Stimulated activated CD8-positive, alpha-beta memory T cell treated with anti-CD3 and anti-CD28 coated beads, Interleukin-12 subunit alpha, Interleukin-12 subunit beta, amount 100 ng/mL, for 1 hour (primary cell): ENCODE measurements around the gene SOX18.
"Not testable (repeated sequence)": the region's sequence is repeated elsewhere in the genome, so short reads cannot be mapped to it uniquely, and the experiment has no call there.

Experiments
- DNase-seq: peaks from one replicate; pipeline ENCODE4 v3.0.0-alpha.2; 2020; ENCODE audit warnings: low read depth

The SOX18 gene

DNA sequence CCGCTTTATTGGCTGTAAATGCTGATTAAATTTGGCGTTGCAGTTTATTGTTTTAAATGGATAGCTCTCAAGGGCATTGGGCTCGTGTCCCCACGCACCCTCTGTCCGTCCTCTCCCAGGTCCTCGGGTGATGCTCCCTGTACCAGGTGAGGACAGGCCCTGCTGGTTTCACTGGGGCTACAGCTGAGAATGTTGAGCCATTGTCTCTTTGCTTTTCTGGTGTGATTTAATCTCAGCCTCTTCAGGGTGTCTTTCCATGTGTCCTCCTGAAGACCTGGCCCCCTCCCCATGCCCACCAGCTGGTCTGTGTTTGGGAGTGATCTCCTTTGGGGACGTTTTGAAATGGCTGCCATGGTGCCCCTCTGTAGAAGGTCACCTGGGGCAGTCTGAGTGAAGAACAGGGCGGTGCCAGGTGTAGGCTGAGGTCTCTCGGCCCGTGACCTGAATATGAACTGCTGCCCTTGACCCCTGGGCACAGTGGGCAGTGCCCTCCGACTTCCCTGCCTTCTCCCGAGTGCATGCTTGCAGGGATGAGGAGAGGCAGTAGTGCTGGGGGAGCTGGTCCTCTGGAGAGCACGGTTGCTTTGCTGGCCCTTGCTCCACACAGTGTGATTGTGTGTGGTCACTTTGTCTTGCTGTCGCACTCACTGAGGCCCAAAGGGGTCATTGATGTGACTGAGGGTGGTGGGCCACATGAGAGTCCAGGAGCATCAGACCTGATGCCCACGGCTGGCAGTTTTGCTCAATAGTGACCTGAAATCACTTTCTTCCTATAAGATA, 25.9 kb downstream of the SOX18 start:
- no peak for DNase-seq

DNA sequence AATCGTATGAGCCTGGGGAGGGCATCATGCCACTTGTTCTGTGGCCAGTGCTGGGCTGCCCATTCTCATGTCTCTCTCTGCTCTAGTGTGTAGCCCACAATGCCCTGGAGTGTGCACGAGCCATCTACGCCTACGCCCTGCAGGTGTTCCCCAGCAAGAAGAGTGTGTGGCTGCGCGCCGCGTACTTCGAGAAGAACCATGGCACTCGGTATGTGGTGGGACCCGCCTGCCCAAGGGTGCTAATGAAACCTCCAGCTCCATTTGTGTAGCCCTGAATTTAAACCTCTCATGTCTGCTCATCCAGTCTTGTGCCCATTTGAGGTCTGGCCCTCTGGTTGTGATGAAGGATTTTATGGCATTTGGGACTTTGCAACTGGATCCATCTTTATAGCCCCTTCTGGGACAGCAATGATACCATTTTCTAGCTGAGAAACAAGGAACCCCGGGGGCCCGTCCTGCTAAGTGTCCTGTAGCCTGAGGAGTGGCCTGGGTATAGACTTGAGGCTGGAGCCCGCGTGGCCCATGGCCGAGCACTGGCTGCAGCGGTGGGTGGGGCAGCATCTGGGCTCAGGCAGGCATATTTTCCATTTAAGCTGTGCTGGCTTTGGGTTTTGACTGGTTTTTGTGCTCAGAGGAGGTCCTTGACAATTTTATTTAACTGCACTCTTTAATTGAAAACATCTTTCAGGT, 26.6 kb downstream of the SOX18 start:
- DNase-seq = no peak

DNA sequence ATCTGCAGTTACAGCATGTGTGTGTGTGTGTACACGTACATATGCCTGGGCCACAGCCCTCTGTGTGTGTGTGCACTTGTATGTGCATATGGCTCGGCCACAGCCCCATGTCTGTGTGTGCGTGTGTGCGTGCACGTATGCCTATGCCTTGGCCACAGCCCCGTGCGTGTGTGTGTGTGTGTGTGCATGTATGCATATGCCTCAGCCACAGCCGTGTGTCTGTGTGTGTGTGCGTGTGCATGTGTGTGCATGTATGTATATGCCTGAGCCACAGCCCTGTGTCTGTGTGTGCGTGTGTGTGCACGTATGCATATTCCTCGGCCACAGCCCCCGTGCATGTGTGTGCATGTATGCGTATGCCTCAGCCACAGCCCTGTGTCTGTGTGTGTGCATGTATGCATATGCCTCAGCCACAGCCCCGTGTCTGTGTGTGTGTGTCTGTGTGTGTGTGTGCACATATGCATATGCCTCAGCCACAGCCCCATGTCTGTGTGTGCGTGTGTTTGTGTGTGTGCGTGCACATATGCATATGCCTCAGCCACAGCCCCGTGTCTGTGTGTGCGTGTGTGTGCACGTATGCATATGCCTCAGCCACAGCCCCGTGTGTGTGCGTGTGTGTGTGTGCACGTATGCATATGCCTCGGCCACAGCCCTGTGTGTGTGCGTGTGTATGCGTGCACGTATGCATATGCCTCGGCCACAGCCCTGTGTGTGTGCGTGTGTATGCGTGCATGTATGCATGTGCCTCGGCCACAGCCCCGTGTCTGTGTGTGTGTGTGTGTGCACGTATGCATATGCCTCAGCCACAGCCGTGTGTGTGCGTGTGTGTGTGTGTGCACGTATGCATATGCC, 28.1 kb downstream of the SOX18 start:
- no peak for DNase-seq

- DNase-seq = no peak
Measured at GRCh38 chr20:64015635-64016034, 33.8 kb downstream of the SOX18 start.

DNA sequence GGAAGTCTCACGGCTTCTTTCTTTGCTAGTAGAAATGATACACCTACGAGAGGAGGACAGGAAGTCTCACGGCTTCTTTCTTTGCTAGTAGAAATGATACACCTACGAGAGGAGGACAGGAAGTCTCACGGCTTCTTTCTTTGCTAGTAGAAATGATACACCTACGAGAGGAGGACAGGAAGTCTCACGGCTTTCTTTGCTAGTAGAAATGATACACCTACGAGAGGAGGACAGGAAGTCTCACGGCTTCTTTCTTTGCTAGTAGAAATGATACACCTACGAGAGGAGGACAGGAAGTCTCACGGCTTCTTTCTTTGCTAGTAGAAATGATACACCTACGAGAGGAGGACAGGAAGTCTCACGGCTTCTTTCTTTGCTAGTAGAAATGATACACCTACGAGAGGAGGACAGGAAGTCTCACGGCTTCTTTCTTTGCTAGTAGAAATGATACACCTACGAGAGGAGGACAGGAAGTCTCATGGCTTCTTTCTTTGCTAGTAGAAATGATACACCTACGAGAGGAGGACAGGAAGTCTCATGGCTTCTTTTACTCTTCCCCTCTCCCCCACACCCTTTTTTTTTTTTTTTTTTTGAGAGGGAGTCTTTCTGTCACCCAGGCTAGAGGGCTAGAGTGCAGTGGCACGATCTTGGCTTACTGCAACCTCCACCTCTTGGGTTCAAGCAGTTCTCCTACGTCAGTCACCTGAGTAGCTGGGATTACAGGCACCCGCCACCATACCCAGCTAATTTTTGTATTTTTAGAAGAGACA, 36.9 kb downstream of the SOX18 start:
- DNase-seq = not testable (repeated sequence)

DNA sequence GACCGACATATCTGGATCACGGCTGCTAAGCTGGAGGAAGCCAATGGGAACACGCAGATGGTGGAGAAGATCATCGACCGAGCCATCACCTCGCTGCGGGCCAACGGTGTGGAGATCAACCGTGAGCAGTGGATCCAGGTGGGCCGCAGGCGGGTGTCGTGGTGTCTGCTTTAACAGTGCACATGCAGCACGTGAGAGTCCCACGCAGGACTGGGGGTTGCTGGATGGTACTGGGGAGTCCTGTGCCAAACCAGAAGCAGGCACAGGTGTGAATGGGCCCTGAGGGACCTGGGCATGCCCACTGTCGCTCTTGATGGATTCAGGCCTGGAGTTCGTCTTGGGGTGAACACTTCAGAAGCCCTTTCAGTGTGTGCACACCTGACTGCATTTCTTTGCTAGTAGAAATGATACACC, 38.1 kb downstream of the SOX18 start:
- no peak for DNase-seq

GRCh38 chr20:64010711-64011237, 38.7 kb downstream of the SOX18 start:
- no peak for DNase-seq

DNA sequence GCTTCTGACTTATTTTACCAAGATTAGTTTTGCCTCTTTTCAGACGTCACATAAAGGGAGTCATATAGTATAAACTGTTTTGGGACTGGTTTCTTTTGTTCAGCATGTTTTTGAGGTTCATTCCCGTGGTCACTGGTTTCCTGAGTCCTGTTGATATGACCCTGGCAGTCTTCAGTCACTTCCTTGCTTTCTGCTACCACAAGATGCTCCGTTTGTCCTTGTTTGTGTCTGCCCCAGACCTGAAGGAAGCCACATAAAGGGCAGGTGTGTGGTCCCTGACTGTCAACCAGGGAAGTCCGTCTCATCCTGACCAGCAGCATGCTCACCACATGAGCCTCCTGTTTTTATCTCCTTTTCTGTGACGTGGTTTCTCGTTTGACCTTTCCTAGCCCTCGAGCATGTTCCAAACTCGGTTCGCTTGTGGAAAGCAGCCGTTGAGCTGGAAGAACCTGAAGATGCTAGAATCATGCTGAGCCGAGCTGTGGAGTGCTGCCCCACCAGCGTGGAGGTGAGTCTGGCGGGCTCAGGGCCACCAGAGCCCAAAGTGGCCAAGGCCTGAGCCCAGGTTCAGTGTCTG, 39.5 kb downstream of the SOX18 start:
- no peak for DNase-seq

DNA sequence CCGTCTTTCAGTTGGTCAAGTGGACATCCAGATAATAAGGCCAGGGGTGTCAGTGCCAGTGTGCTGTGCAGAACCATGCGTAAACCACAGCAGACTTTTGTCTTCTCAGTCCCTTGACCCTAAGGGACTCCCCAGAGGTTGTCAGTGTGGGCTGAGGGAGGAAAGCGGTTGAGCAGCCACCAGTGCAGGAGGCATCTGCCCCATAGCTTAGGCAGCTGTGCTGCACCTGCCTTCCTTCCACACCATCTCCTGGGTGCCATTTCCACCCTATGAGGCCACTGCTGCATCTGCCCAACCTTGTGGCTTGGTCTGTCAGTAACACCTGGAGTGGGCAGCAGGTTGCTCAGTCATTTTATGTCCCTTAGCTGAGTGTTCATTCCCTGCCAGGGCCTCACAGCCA, 42.5 kb downstream of the SOX18 start:
- no peak for DNase-seq

DNA sequence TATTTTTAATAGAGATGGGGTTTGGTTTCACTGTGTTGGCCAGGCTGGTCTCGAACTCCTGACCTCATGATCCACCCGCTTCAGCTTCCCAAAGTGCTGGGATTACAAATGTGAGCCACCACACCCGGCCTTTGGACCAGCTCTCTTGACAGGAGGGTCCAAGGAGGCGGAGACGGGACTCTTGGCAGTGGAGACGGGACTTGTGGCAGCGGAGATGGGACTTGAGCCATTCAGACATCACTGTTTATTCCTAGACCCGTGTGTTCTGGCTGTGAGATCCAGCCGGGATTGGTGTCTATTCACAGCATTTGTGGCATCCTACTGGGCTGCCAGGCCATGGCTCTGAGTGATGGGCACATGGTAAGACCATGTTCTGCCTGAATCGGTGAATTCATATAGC, 42.9 kb downstream of the SOX18 start:
- no peak for DNase-seq

DNA sequence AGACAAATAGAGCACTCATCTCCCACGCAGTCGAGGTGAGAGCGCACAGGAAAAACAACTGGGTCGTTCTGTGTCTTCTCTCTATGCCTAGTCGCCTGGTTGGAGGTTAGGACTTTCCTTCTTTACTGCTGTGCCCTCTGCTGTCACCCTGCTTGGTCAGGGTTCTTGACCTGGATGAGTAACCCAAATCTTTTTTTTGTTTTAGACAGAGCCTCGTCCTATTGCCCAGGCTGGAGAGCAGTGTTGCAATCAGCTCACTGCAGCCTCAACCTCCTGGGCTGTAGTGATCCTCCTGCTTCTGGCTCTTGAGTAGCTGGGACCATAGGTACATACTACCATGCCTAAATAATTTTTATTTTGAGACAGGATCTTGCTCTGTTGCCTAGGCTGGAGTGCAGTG, 44.0 kb downstream of the SOX18 start:
- no peak for DNase-seq

DNA sequence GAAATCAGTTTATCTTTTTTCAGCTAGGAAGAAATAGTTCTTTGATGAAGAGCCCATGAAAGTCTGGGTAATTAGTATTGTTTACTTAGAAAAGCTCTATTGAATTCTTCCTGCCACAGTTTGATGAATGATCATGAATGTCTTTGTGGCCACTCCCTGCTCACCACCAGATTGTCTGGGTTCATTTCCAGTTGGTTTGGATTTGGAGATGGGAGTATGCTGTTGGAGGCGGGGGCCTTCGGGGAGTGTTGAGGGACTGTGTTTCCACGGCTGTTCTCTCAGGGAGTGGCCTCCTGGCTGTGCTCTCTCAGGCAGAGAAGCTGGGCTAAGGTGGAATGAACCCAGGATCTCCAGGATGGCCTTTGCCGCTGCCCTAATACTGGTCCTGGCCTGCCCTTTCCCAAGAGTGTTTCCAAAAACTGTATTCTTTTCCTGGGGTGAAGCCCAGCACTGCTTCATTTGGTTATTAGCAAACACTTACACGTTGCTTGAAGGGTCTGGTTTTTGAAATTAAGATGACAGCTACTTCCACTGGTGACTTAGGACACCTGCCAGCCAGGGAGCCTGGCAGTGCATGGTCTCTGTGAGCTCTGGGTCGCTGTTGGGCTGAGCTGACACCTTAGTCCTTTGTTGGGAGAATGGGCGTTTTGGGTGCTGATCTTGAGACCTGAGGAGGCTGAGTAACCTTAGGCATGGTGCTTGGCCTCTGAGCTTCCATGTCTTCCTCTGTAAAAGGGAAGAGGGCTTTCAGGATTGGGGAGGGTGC, 45.3 kb downstream of the SOX18 start:
- no peak for DNase-seq

DNA sequence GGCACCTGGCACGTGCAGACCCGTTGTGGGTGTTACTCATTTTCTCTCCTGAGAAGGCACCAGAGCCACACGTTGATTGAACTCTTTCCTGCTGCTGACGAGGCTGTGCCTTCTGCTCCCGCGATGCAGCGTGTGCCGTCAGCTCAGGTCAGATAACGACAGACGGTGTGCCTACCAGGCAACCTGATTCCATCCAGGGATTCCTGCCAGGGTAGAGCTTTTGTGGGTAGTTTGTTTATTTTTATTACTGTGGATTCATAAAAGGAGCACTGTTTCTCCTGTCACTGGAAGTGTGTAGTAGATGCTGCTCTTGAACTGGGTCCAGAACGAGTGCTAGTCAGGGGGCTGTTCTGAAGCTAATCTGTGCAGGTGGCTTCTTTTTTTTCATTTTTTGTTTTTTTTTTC, 47.8 kb downstream of the SOX18 start:
- no peak for DNase-seq

- DNase-seq = no peak
Measured at GRCh38 chr20:64000906-64001305, 48.5 kb downstream of the SOX18 start.
